ENCODE measurements around the gene LDLRAD3.

Gene LDLRAD3

GRCh38 chr11:36051235-36052144, 107.6 kb downstream of the LDLRAD3 start:
- DNase-seq (ENCODE audit: low read depth): no peak

DNA sequence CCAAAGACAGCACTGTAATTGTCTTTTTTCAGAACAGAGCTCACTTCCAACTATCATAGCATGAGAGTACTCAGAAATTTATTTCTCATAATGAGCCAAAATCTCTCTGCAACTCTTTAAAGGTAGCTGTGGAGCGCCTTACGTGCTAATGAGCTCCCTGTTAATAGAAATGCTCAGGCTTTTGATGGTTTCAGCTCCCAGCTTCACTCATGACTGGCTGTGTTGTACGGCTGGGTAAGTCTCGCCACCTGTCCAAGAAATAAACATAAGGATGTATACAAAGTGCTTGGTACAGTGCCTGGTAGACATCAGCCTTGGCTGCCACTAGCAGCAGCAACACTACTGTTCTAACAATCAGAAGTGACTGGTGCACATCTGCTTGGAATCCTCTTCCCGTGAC, 109.4 kb downstream of the LDLRAD3 start:
- no peak for DNase-seq (ENCODE audit: low read depth)

DNA sequence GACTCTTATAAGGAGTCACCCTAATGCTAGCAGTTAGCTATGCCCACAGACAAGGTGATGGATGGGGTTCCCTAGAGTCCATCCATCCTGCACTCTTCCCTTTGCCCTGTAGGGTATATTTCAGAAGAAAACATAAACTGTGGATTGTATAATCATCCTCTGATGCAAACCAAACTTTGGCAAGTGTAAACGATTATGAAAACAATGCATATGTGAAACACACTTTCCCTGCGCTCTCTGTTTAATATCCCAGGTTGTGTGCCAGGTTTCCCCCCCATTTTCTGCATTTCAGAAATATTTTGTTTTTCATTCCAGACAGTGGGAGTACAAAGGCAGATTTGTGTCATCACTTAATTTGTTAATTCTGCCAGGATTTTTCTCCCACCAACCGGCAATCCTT, 110.0 kb downstream of the LDLRAD3 start:
- no peak for DNase-seq (ENCODE audit: low read depth)

DNA sequence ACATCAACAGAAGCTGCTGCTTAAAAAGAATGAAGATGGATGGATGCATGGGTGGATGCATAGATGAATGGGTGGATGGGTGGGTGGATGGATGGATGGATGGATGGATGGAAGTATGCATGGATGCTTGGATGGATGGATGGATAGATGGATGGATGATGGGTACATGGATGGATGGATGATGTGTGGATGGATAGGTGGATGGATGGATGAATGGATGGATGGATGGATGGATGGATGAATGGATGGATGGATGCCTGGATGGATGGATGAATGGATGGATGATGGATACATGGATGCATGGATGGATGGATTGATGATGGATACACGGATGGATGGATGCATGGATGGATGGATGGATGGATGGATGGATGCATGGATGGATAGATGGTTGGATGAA, 110.8 kb downstream of the LDLRAD3 start:
- DNase-seq (ENCODE audit: low read depth): no peak

- no peak for DNase-seq (ENCODE audit: low read depth)
Observed at GRCh38 chr11:36056160-36056751, 112.4 kb downstream of the LDLRAD3 start.

DNA sequence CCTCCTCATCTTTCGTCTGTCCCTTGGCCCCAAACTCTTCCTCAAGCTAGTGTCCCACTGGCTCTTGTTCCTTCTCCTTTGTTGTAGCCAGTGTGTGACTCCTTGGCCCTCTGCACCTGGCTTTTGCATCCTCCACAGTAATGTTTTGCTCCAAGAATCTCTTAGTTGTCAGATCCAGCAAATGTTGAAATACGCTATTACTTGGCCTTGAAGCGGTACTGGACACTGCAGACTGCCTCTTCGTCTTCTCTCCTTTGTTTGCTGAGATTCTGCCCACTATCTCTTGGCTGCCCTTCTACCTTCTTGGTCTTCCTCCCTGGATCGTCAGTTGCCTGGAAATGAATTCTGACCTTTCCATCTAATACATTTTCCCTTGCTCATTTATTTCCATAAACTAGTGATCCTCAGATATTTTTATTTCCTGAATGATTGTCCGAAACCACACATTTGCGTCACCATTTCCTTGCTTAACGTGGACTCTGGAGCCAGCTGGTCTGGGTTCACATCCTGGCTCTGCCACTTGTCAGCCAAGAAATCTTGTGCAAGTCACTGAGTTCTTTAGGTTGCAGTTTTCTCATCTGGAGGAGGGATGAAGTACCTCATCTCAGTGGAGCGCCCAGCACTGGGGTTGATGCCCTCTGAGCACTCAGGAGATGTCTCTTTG, 113.6 kb downstream of the LDLRAD3 start:
- DNase-seq (ENCODE audit: low read depth): no peak

DNA sequence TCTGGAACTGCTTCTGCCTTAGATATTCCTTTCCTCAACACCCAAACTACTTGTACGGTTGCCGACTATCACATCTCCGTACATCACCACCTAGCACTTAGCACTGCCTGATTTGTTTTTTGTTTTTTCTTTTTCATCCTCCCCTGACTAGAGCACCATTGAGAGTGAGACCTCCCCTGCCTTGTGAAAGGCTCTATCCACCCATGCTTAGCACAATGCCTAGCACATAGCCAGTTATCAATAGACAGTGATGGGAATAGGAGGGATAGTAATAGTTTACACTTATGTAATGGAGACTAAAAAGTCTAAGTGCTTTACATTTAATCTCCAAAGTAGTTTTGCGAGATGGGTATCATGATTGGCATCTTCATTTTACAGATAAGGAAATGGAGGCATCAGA, 115.8 kb downstream of the LDLRAD3 start:
- DNase-seq (ENCODE audit: low read depth): no peak

GRCh38 chr11:36060926-36061325, 117.1 kb downstream of the LDLRAD3 start:
- DNase-seq (ENCODE audit: low read depth): no peak

DNA sequence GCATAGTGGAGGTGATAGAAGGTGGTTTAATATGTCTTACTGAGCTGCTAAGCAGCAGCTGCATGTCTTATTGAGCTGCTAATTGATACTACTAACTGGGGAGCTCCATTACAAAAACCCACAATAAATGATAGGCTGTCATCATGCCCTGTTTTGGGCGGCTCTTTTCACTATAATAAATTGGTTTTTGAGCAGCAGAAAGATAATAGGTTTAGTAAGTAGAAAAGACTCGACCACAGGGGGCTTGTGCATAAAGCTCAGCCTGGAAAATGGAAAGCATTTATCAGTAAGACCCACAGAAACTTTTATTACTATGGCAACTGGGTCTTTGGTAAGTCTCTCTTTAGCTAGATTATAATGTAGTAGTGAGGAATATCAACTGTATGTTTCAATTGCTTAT, 117.6 kb downstream of the LDLRAD3 start:
- no peak for DNase-seq (ENCODE audit: low read depth)

- DNase-seq (ENCODE audit: low read depth): no peak
Observed at GRCh38 chr11:36062796-36063365, 119.0 kb downstream of the LDLRAD3 start.

DNA sequence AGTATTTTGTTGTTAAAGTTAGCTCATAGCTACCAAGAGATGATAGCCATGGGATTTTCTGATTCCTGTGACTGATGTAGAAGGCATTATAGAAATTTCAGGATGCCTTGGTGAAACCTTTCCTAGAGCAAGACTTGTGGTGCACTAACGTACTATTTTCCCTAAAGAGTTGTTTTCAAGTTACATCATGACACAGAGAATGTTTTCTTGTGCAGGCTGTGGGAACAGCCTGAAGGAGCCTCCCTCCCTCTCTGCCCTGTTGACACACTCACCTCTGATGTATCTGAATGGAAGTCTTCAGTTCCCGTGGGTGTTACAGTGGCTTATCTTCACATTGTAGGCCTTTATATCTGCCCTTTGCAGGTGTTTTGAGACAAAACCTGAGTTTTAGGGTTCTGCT, 121.6 kb downstream of the LDLRAD3 start:
- no peak for DNase-seq (ENCODE audit: low read depth)

- no peak for DNase-seq (ENCODE audit: low read depth)
Observed at GRCh38 chr11:36066891-36067290, 123.0 kb downstream of the LDLRAD3 start.

DNA sequence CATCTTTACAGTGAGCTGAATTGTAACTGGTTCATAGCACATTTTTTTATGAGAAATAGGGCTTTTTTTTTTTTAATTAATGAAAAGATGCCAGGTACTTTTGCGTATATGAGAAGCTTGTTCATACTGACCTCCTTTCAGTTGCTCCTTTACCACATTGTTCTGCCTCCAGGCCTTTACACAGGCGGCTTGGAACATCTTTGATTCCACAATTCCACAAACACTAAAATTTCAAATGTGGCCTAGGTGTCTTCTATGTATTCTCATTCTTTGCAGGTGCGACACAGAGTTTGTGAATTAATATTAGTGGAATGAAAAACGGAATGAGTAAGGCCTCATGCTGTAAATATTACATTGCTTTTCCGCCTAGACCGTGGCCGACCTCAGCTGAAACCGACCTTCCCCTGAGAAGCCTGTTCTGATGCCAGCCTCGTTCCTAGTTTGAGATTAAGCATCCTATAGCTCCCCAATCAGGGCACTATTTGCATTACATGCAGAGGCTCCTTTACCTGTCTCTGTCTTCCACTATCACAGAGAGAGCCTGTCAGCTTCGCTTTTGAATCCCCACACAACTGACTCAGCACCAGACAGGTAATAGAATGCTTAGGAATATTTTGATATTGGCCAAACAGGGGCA, 125.8 kb downstream of the LDLRAD3 start:
- DNase-seq (ENCODE audit: low read depth): no peak

- DNase-seq (ENCODE audit: low read depth): no peak
Observed at GRCh38 chr11:36070213-36070953, 126.5 kb downstream of the LDLRAD3 start.

DNA sequence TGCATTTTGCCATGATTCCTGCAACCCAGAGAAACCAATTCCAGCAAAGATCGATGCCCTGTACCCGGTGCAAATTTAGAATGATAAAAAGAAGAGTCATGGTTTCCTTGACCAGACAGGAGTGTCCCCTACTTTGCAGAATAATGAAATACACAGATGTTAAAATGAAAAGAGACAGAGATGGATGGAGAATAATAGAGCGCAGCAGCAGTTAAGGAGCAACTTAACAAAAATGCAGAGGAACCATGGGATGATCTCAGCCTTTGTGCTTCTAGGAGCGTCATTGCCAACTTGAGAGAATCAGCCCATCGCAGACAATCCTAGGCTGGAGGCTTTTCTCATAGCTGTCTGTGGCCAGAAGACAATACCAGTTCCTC, 127.1 kb downstream of the LDLRAD3 start:
- no peak for DNase-seq (ENCODE audit: low read depth)

- no peak for DNase-seq (ENCODE audit: low read depth)
Observed at GRCh38 chr11:36071917-36072500, 128.1 kb downstream of the LDLRAD3 start.

GRCh38 chr11:36073411-36074203, 129.7 kb downstream of the LDLRAD3 start:
- DNase-seq (ENCODE audit: low read depth): no peak

DNA sequence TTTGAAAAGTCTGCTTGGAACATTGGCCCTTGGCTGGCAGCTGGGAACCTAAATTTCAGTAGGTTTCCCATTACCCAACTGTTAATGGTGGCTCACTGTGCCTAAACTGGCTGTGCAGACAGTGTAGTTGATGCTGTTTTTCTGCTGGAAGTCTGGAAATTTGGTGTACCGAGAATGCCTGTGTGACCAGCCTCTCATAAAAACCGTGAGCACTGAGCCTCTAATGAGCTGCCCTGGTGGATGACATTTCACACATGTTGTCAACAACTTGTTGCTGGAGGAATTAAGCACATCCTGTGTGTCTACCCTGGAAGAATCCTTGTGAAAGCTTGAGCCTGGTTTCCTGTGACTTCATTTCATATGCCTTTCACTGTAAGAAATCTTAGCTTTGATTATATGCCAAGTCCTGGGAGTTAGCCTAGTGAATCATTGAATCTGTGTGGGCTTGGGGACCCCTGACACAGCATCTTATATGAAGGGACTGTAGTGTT, 131.1 kb downstream of the LDLRAD3 start:
- DNase-seq (ENCODE audit: low read depth): no peak

- DNase-seq (ENCODE audit: low read depth): no peak
Observed at GRCh38 chr11:36077368-36077767, 133.5 kb downstream of the LDLRAD3 start.

Data from activated T-helper 1 cell treated with Interleukin-2 at 50 U/mL for 16 hours (primary cell).